AG04449 (cell line): ENCODE measurements around the gene LUC7L2.
"Not testable (repeated sequence)": the region's sequence is repeated elsewhere in the genome, so short reads cannot be mapped to it uniquely, and the experiment has no call there.

Experiments used
- CTCF ChIA-PET: fragments of 350-600 bp; formaldehyde crosslinking; extraction: SDS; loops from one replicate; lab custom pipeline; 2021; ENCODE audit warnings: antibody characterized with exemption; lab: Yijun Ruan, JAX
- POLR2A ChIA-PET: fragments of 400-600, 350-600 bp; formaldehyde crosslinking; extraction: SDS; loops from one replicate; lab custom pipeline; 2020; ENCODE audit warnings: antibody characterized with exemption, inconsistent platforms; lab: Yijun Ruan, JAX
- DNase-seq: peaks from one replicate; pipeline ENCODE4 v3.0.0-alpha.2; 2010; ENCODE audit warnings: low read depth, low spot score
- H3K4me3 ChIP-seq: 2 replicates; pipeline ENCODE4 v1.5.1; 2011; ENCODE audit warnings: low read depth, mild to moderate bottlenecking, control low read depth, low read length
- TF ChIP-seq, protein P1 (sequence below): IDR thresholded peaks from one replicate; pipeline ENCODE4 v1.5.1; 2011; ENCODE audit warnings: mild to moderate bottlenecking, moderate library complexity, low read length, control low read depth, inconsistent platforms; ENCODE audit not compliant: insufficient read depth; ENCODE audit errors: missing control alignments

LUC7L2 gene

DNA sequence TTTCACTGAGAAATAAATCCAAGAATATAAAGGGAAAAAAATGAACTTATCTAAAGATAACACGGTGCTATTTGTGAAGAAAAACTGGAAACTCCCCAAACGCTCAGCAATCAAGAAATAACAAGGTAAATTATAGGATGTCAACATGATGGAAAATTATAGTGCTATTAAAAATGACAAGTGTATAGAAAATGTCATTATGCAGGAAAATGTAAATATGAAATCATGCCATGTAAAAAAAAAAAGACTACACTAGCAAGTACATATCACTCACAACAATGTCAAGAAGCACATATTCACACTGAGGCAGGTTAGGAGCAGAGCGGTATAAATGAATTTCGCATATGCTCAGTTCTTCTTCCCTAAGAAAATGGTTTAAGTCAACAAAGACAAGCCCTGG, 96.1 kb downstream of the LUC7L2 start:
- CTCF ChIA-PET, result interaction anchor here (4.3 kb wide), 1 partner anchor 22 kb away, joined by 23 read pairs; no protein-coding TSS in a partner anchor
- TF ChIP-seq, protein P1, sequence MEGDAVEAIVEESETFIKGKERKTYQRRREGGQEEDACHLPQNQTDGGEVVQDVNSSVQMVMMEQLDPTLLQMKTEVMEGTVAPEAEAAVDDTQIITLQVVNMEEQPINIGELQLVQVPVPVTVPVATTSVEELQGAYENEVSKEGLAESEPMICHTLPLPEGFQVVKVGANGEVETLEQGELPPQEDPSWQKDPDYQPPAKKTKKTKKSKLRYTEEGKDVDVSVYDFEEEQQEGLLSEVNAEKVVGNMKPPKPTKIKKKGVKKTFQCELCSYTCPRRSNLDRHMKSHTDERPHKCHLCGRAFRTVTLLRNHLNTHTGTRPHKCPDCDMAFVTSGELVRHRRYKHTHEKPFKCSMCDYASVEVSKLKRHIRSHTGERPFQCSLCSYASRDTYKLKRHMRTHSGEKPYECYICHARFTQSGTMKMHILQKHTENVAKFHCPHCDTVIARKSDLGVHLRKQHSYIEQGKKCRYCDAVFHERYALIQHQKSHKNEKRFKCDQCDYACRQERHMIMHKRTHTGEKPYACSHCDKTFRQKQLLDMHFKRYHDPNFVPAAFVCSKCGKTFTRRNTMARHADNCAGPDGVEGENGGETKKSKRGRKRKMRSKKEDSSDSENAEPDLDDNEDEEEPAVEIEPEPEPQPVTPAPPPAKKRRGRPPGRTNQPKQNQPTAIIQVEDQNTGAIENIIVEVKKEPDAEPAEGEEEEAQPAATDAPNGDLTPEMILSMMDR, result no peak
- POLR2A ChIA-PET, result no interaction called here
- DNase-seq, result no peak
- no peak overlapping the region for H3K4me3 ChIP-seq

DNA sequence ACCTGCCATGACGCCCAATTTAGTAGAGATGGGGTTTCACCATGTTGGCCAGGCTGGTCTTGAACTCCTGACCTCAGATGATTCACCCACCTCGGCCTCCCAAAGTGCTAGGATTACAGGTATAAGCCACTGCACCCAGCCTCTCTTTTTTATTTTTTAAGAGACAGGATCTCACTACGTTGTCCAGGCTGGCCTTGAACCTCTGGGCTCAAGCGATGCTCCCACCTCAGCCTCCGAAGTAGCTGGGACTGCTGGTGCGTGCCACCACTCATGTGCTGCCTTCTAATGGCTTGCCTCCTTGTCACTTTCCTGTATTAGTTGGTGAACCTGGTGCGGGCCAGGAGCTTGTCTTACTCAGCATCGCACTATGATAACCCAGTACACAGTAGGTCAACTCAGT, 96.8 kb downstream of the LUC7L2 start:
- DNase-seq, result no peak
- ChIA-PET POLR2A (no interaction called here), CTCF (interaction anchor here (4.3 kb wide), 1 partner anchor 22 kb away, joined by 23 read pairs; no protein-coding TSS in a partner anchor)
- H3K4me3 ChIP-seq, result no peak overlapping the region
- TF ChIP-seq, protein P1, result no peak

DNA sequence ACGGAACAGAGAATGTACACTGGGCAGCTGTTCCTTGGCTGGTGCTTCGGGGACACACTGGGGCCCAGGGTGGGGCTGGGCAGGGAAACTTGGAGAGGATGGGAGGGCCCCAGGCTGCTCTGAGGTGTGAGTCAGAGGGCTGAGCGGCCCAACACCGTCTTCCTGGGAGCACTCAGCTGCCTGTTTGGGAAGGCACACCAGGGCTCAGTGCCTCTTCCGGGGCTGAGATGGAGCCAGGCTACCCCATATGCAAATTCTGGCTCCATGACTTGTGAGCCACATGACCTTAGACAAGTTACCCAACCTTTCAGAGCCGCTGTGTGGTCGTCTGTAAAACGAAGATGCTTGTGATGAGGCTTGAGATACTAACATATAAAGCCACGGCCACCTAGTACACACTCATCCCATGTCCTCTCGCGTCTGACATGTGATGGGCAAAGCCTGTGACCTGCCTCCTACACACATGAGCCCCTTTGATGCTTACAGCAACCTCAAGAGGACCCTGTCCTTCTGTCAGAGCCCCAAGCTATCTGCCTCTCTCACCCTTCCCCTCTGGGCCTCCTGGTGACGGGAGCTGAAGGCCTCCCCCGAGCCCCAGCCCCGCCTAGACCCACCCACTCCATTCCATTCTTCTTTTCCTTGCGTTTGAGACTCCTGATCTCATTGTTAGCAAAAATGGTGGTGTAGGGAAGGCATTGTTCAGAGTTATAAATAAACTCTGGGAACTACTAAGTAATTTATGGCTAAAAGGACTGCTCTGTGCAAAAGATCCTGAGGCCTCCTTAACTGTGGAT, 97.7 kb downstream of the LUC7L2 start:
- no peak for DNase-seq
- POLR2A ChIA-PET, result no interaction called here
- CTCF ChIA-PET, result interaction anchor here (4.3 kb wide), 1 partner anchor 23 kb away, joined by 23 read pairs; no protein-coding TSS in a partner anchor
- TF ChIP-seq, protein P1, result no peak
- no peak overlapping the region for H3K4me3 ChIP-seq

DNA sequence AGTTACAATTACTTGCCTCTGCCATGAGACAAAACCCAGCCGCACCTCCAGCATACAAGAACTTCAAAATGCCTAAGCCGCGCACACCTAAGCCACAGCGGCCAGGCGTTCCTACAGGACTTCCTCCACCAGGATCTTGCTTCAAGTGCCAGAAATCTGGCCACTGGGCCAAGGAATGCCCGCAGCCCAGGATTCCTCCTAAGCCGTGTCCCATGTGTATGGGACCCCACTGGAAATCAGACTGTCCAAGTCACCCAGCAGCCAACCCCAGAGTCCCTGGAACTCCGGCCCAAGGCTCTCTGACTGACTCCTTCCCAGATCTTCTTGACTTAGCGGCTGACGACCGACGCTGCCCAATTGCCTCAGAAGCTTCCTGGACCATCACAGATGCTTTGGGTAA, 103.7 kb downstream of the LUC7L2 start:
- CTCF ChIA-PET, result interaction anchor here (1.4 kb wide), 1 partner anchor 9 kb away, joined by 3 read pairs; no protein-coding TSS in a partner anchor
- H3K4me3 ChIP-seq, DNase-seq, POLR2A ChIA-PET: not testable (repeated sequence)

DNA sequence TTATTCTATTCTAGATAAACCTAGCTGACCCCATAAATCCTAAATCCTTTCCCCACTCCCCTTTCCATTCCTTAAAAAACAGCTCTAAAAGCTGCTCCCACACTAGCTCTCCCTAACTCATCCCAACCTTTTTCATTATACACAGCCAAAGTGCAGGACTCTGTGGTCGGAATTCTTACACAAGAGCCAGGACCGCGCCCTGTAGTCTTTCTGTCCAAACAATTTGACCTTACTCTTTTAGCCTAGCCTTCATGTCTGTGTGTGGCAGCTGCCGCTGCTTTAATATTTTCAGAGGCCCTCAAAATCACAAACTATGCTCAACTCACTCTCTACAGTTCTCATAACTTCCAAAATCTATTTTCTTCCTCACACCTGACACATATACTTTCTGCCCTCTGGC, 104.8 kb downstream of the LUC7L2 start:
- DNase-seq, POLR2A ChIA-PET, H3K4me3 ChIP-seq: not testable (repeated sequence)
- CTCF ChIA-PET, result interaction anchor here (1.4 kb wide), 1 partner anchor 10 kb away, joined by 3 read pairs; no protein-coding TSS in a partner anchor

DNA sequence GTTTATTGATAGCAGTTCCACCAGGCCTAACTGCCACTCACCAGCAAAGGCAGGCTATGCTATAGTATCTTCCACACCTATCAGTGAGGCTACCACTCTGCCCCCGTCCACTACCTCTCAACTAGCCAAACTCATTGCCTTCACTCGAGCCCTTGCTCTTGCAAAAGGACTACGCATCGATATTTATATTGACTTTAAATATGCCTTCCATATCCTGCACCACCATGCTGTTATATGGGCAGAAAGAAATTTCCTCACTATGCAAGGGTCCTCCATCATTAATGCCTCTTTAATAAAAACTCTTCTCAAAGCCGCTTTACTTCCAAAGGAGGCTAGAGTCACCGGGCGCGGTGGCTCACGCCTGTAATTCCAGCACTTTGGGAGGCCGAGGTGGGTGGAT, 105.4 kb downstream of the LUC7L2 start:
- CTCF ChIA-PET, H3K4me3 ChIP-seq, POLR2A ChIA-PET, DNase-seq: not testable (repeated sequence)

DNA sequence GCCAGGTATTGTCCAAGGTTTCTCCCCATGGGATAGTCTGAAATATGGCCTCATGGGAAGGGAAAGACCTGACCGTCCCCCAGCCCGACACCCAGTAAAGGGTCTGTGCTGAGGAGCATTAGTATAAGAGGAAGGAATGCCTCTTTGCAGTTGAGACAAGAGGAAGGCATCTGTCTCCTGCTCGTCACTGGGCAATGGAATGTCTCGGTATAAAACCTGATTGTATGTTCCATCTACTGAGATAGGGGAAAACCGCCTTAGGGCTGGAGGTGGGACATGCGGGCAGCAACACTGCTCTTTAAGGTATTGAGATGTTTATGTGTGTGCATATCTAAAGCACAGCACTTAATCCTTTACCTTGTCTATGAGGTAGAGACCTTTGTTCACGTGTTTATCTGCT, 108.0 kb downstream of the LUC7L2 start:
- DNase-seq, result not testable (repeated sequence)

DNA sequence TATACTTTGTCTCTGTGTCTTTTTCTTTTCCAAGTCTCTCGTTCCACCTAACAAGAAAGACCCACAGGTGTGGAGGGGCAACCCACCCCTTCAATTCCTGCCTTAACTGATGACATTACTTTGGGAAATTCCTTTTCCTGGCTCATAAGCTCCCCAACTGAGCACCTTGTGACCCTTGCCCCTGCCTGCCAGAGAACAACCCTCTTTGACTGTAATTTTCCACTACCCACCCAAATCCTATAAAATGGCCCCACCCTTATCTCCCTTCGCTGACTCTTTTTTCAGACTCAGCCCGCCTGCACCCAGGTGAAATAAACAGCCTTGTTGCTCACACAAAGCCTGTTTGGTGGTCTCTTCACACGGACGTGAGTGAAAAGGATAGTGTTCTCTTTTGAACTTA, 108.6 kb downstream of the LUC7L2 start:
- DNase-seq, POLR2A ChIA-PET, H3K4me3 ChIP-seq: not testable (repeated sequence)
- CTCF ChIA-PET, result interaction anchor here (3.0 kb wide), 1 partner anchor 33 kb away, joined by 8 read pairs; no protein-coding TSS in a partner anchor

More for the DNA sequence above, 108.0 kb downstream of the LUC7L2 start:
- H3K4me3 ChIP-seq, POLR2A ChIA-PET, CTCF ChIA-PET: not testable (repeated sequence)

DNA sequence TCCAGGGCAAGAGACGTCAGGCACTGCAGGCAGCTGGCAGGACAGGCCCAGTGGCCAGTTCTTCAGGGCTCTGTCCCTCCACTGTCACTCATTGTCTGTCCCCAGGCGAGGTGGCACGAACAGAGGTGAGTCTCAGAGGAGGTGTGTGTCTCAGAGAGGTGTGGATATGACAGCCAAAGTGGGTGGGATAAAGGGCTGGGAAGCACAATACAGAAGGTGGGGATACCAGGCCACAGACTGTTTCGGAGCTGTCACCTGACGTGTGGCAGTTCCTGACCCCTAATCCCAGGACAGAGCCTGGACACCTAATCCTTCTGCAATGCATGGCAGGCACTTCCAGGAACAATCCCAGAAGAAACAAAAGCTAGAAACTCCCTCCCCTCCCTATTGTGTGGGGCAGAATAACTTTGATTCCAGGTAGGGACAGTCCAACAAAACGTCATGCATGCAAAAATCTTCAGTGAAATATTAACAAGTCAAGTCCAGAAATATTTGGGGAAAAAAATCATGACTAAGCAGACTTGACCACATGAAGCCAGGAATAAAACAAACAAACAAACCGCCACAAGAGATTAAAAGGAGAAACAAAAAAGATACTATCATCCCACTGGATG, 112.2 kb downstream of the LUC7L2 start:
- ChIA-PET POLR2A (no interaction called here), CTCF (interaction anchor here (0.9 to 1.8 kb wide), 3 partner anchors 13 to 38 kb away, joined by 3 to 8 read pairs (median 3); no protein-coding TSS in a partner anchor)
- TF ChIP-seq, protein P1, result no peak
- DNase-seq, result no peak
- H3K4me3 ChIP-seq, result no peak overlapping the region
